ENCODE results near the gene HNRNPAB.
"Not testable (repeated sequence)": the region's sequence is repeated elsewhere in the genome, so short reads cannot be mapped to it uniquely, and the experiment has no call there.

Gene HNRNPAB

DNA sequence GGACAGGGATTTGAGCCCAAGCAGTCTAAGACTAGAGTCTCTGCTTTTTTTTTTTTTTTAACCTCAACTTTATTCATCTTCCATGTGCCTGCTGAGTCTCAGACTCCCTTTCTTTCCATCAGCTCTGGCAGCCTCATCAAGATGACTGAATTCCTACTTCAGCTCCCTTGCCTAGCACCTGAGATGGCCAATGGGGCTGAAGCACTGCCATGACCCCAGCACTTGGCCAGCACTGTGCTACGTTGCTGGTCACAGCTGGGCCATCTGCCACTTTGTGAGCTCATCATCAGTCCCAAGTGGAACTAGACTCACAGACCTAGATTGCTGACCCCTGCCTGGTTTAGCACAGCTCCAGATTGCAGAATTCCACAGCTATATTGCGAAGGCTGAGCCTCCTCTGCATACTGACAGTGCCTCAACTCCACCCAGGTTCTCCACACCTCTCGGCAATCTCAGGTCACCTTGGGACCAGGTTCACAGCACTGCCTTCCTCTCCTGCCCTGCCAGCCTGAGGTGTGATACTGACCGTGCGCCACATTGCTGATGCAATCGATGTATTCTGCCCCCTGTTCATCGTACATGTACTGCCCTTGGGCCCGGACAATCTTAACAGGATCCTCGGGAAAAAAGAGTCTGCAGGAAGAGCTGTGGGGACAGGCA is 26.7 kb downstream of the HNRNPAB start:
- no peak for DNase-seq (ENCODE audit: low read depth in 2 of 2)

DNA sequence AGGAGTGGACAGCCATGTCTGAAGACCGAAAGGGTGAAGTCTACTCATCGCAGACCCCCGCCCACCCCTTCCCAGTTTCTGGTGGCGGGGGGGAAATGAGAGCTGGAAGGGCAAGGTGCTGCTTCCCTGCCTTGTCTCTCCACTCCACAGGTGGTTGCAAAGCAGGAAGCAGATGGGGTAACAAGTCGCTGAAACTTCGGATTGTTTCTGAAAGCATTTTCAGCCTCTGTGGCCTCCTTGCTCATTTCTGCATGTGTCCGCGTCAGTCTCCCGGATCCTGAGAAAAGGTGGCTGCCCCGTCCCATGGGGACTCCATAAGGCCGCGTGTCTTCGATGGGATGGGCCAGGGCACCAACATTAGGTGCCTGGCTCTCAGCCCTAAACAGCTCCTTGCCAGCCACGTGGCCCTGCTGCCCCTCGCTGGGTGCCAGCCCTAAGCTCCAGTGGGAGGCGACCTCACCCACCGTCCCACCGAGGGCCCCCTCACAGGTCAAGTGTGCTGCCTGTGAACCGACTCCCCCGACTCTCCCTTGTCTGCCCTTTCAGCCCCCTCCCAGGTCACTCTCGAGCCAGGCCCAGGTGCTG is 27.3 kb downstream of the HNRNPAB start:
- no peak for DNase-seq (ENCODE audit: low read depth in 2 of 2)

- DNase-seq (ENCODE audit: low read depth in 2 of 2), result peak; percentile 41 to 56
Observed at GRCh38 chr5:178232124-178232919, 28.0 kb downstream of the HNRNPAB start, which contains the start of gene PHYKPL. TSS of gene PHYKPL (minus strand) at chr5:178232802. CDS start at chr5:178232550, 252 bp downstream.

GRCh38 chr5:178232920-178233429 is 28.6 kb downstream of the HNRNPAB start:
- no peak for DNase-seq (ENCODE audit: low read depth in 2 of 2)

GRCh38 chr5:178234121-178234749 is 29.9 kb downstream of the HNRNPAB start:
- no peak for DNase-seq (ENCODE audit: low read depth in 2 of 2)

DNA sequence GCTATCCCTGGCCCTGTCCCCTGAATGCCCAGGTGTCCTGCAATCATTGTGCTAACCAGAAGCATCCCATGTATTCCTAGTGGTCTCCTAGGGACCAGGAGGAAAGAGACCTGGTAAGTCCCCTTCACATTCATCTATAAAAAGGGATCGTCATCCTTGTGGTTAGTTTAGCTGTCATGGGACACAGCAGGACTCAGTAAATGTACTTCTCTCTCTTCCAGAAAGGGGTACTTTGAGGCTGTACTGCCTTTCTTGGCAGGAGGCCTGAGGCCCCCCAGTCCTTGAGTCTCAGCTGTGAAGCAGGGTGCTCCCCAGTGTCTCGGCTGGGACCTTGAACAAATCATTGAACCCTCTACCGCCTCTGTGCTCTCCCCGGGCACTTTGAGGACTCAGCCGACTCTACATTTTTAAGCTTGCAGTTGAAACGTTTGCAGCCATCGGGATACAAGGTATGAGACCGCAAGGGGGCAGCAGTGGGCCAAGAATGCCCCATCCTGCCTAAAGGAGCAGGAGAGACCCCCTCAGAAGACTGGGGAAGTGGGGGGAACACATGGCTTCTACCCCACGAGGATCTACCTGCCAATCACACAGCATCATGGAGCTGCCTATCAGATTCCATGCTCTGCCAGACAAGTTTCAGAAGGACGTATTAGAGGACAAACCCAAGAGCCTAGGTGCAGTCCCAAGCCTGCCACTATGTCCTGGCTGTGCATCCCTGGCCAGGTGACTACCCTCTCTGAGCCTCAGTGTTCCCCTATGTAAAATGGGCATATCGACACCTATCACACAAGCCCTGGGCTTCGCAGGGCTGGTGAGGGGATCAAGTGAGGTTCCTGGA is 30.6 kb downstream of the HNRNPAB start:
- DNase-seq (ENCODE audit: low read depth in 2 of 2), result peak; percentile 61 to 73

DNA sequence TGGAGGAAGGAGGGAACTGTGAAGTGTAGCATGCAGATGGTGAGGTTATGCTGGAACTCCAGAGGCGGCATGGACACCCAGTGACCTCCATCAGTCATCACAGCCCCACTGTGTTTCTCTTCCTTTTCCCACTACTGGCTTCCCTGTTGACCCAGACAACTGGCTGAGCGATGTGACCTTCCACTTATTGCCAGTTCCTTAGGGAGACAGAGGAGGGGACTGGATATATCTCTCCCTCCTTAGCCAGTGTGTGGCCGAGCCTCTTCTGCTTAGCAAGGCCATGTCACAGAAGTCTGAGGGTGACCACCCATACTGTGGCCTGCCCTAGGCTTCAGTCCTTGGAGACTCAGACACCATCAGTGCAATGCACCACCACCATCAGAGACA is 31.2 kb downstream of the HNRNPAB start:
- no peak for DNase-seq (ENCODE audit: low read depth in 2 of 2)

- DNase-seq (ENCODE audit: low read depth in 2 of 2), result no peak
Observed at GRCh38 chr5:178236126-178236525, 31.8 kb downstream of the HNRNPAB start.

GRCh38 chr5:178236679-178237078 is 32.3 kb downstream of the HNRNPAB start:
- DNase-seq (ENCODE audit: low read depth in 2 of 2), result no peak

- no peak for DNase-seq (ENCODE audit: low read depth in 2 of 2)
Observed at GRCh38 chr5:178237431-178238312, 33.3 kb downstream of the HNRNPAB start.

- no peak for DNase-seq (ENCODE audit: low read depth in 2 of 2)
Observed at GRCh38 chr5:178238313-178238635, 33.9 kb downstream of the HNRNPAB start.

GRCh38 chr5:178238711-178239592 is 34.6 kb downstream of the HNRNPAB start:
- no peak for DNase-seq (ENCODE audit: low read depth in 2 of 2)

GRCh38 chr5:178239626-178240301 is 35.4 kb downstream of the HNRNPAB start:
- DNase-seq (ENCODE audit: low read depth in 2 of 2), result not testable (repeated sequence)

DNA sequence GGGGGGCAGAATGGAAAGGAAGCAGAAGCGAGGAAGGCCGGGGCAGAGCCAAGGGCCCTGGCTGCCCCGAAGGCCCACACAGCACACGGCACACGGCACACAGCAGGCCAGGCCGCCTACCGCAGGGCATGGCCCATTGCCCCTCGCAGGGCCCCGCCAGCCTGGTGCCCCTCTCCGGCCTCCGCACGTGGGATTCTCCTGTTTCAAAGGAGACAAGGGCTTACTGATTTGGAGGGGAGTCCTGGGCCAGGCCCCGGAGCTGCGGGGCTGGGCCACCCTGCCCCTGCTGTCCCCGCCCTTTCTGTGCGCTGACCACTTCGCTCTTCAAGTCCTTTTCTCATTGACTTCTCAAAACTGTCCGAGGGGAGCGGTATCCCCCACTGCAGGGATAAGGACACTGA is 36.0 kb downstream of the HNRNPAB start:
- DNase-seq (ENCODE audit: low read depth in 2 of 2), result no peak

DNA sequence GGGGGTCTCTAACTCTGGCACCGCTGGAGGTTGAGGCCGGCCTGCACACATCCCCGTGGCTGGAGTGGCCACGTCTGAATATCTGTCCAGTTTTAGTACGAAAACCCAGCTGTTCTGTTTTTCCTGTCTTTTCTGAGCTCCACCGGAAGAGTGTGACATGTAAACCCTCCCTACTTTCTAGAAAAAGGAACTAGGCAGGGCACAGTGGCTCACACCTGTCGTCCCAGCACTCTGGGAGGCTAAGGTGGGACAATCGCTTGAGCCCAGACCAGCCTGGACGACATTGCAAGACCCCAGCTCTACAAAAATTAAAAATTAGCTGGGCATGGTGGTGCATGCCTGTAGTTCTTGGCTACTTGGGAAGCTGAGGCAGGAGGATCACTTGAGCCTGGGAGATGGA is 36.4 kb downstream of the HNRNPAB start:
- no peak for DNase-seq (ENCODE audit: low read depth in 2 of 2)

DNA sequence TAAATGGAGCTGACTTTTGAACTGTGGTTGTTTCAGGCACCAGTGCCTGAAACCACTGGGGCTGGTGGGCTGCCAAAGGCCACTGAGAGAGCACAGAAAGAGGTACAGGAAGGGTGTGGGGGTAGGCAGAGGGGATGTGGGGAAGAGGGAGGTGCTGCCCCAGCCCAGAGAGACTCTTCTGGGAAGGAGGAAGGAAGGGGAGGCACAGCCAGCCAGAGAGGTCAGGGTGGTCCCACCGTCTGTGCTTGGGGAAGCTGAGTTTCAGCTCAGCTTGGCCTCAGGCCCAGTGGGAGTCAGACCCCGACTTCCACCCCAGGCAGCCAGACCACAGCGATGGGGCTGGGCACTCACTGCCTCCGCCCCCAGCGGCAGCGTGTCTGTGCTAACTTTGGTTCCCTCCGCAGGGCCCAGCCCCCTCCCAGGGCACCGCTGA is 36.9 kb downstream of the HNRNPAB start:
- DNase-seq (ENCODE audit: low read depth in 2 of 2), result no peak

GRCh38 chr5:178241688-178242231 is 37.4 kb downstream of the HNRNPAB start:
- DNase-seq (ENCODE audit: low read depth in 2 of 2), result no peak

- DNase-seq (ENCODE audit: low read depth in 2 of 2), result no peak
Observed at GRCh38 chr5:178242416-178242815, 38.1 kb downstream of the HNRNPAB start.
